Astrocyte of the spinal cord (primary cell): Measurements from ENCODE around the gene PAPLN.

Experiments used
- DNase-seq: peaks from one replicate; pipeline ENCODE4 v3.0.0; 2011; ENCODE audit warnings: low read depth, low spot score
- H3K4me3 ChIP-seq: 2 replicates; pipeline ENCODE4 v1.5.1; 2011; ENCODE audit warnings: low read depth, mild to moderate bottlenecking, low read length, moderate library complexity
- in situ Hi-C: cut with HindIII; loops from 2 replicates; pipeline ENCODE4 v1.10.0; 2017; ENCODE audit warnings: low sequenced_read_pairs
- TF ChIP-seq, protein P1 (sequence below): IDR thresholded peaks from 2 replicates; pipeline ENCODE4 v1.5.1; 2012; ENCODE audit warnings: low read depth, mild to moderate bottlenecking, low read length, inconsistent platforms

Gene PAPLN

GRCh38 chr14:73283608-73284379 is 46.5 kb downstream of the PAPLN start:
- H3K4me3 ChIP-seq: no peak overlapping the region
- TF ChIP-seq, protein P1, sequence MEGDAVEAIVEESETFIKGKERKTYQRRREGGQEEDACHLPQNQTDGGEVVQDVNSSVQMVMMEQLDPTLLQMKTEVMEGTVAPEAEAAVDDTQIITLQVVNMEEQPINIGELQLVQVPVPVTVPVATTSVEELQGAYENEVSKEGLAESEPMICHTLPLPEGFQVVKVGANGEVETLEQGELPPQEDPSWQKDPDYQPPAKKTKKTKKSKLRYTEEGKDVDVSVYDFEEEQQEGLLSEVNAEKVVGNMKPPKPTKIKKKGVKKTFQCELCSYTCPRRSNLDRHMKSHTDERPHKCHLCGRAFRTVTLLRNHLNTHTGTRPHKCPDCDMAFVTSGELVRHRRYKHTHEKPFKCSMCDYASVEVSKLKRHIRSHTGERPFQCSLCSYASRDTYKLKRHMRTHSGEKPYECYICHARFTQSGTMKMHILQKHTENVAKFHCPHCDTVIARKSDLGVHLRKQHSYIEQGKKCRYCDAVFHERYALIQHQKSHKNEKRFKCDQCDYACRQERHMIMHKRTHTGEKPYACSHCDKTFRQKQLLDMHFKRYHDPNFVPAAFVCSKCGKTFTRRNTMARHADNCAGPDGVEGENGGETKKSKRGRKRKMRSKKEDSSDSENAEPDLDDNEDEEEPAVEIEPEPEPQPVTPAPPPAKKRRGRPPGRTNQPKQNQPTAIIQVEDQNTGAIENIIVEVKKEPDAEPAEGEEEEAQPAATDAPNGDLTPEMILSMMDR: peak; percentile 50
- in situ Hi-C loops: loop anchor here (25.0 kb wide), 1 partner anchor 179 kb away; the partner anchor contains the start of gene NUMB
- peak; percentile 35 for DNase-seq

- in situ Hi-C loops: loop anchor here (25.0 kb wide), 1 partner anchor 176 kb away; the partner anchor contains the start of gene NUMB
- TF ChIP-seq, protein P1: no peak
- no peak overlapping the region for H3K4me3 ChIP-seq
- DNase-seq: no peak
Observed at GRCh38 chr14:73285979-73286378, 48.7 kb downstream of the PAPLN start.

- no peak for DNase-seq
Observed at GRCh38 chr14:73286598-73286997, 49.3 kb downstream of the PAPLN start.

GRCh38 chr14:73287071-73287470 is 49.8 kb downstream of the PAPLN start:
- no peak for DNase-seq
- in situ Hi-C loops: loop anchor here (25.0 kb wide), 1 partner anchor 175 kb away; the partner anchor contains the start of gene NUMB
- TF ChIP-seq, protein P1: no peak
- H3K4me3 ChIP-seq: no peak overlapping the region

More at GRCh38 chr14:73286598-73286997, 49.3 kb downstream of the PAPLN start:
- TF ChIP-seq, protein P1: no peak
- in situ Hi-C loops: loop anchor here (25.0 kb wide), 1 partner anchor 176 kb away; the partner anchor contains the start of gene NUMB
- no peak overlapping the region for H3K4me3 ChIP-seq

- in situ Hi-C loops: loop anchor here (25.0 kb wide), 1 partner anchor 173 kb away; the partner anchor contains the start of gene NUMB
- TF ChIP-seq, protein P1: no peak
- no peak for DNase-seq
- H3K4me3 ChIP-seq: no peak overlapping the region
Observed at GRCh38 chr14:73289308-73289707, 52.0 kb downstream of the PAPLN start.

GRCh38 chr14:73289729-73290128 is 52.4 kb downstream of the PAPLN start:
- H3K4me3 ChIP-seq: no peak overlapping the region
- no peak for DNase-seq
- in situ Hi-C loops: loop anchor here (25.0 kb wide), 1 partner anchor 173 kb away; the partner anchor contains the start of gene NUMB
- TF ChIP-seq, protein P1: no peak
